LNCaP clone FGC (cell line): Measurements from ENCODE around the gene HOXA6.

Experiments
- DNase-seq: peaks from one replicate; pipeline ENCODE4 v3.0.0-alpha.2; 2011; ENCODE audit warnings: low read depth
- H3K4me3 ChIP-seq: 2 replicates; pipeline ENCODE4 v1.5.1; 2011; ENCODE audit warnings: mild to moderate bottlenecking, low read depth, low read length, control low read depth
- CTCF ChIP-seq: IDR thresholded peaks from 2 replicates; pipeline ENCODE4 v1.5.1; 2012; ENCODE audit warnings: mild to moderate bottlenecking; ENCODE audit not compliant: control insufficient read depth, insufficient read depth; ENCODE audit errors: extremely low read depth

Gene HOXA6

DNA sequence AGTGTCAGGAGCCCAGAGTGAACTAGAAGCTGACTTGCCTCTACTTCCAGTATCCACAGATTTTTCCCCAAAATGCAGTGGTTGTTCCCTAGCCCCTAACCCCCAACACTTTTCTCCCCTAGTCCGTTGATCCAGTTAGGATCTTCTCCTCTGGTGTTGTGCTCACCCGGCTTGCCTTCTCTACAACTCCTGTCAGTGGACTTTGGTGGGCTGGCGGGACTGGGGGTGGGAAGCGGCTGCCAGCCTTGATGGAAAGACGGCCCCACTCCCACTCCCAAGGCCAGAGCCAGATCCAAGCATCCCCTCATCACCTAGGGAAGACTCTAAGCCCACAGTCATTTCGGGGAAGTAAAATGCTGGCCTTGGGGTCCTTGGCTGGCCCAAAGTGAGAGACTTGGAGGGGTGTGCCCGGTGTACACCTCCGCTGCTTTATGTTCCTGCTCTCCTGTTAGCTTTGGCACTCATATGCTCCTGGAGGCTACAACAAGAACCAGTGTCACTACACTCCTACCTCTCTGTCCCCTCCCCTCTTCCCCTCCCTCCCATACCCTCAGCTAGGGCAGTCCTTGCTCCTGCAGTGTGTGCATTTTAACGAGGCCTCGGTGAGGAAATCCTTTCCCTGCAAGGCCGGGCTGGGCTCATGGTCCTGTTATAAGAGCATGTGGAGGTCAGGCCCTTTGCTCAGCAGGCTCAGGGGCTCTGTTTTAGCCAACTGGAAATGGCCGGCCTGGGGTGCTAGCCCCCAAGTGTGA lies 27.5 kb upstream of the HOXA6 start:
- DNase-seq, result peak; percentile 96
- no peak overlapping the region for H3K4me3 ChIP-seq
- TF ChIP-seq CTCF, result no peak

GRCh38 chr7:27173956-27174873 lies 26.6 kb upstream of the HOXA6 start, which contains the start of gene HOXA10:
TSS of gene HOXA10 (minus strand) at chr7:27174320. CDS start at chr7:27174306, 14 bp downstream.
- H3K4me3 ChIP-seq, result peak within 1 kb of the TSS; percentile 42
- no peak for TF ChIP-seq CTCF
- DNase-seq, result no peak

DNA sequence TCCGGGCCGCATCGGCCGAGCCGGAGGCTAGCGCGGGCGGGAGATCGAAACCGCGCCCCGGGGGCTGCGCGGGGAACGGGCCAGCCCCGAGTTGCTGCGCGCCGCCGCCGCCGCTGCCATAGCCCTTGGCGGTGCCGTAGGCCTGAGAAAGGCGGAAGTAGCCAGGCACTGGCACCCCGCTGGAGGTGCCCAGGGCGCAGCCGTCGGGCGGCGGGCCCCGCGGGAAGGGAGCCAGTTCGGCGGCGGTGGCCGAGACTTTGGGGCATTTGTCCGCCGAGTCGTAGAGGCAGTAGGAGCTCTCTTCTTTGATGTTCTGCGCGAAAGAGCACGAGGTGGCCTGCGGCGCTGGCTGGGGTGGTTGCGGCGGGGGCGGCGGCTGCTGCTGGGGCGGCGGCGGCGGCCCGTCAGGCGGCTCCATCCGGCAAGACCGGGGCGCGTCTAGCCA lies 26.0 kb upstream of the HOXA6 start:
- no peak for DNase-seq
- peak overlapping the region; percentile 42 for H3K4me3 ChIP-seq
- TF ChIP-seq CTCF, result no peak

DNA sequence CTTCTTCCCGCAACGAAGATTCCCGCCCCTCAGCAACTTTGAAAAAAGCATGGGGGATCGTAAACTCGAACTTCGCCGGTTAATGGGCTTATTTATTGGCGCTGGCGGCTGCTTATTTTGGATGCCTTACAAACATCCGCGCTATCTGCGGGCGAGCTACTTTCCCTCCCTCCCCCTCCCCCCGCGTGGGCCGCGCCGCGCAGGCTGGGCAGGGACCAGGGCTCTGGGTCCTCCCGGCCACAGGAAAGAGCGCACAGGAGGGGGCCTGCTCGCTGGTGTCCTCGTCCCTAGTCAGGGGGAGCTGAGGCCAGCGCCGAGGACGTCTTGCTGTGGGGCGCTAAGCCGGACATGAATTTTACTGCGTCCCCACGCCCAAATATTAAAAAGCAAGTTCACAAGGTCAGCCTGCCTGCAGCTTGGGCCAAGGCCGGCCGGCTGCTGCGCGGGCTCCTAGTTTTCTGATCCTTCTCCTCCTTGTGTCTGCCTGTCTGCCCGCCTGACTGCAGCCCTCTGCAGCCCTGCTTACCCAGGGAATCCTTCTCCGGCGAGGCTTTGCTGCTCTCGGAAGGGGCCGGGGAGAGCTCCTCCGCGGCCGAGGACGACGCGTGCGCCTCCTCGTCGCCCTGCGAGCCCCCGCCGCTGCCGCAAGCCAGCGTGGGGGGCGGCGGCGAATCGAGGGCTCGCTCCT lies 25.4 kb upstream of the HOXA6 start:
- H3K4me3 ChIP-seq, result peak overlapping the region; percentile 42
- no peak for TF ChIP-seq CTCF
- DNase-seq, result no peak

GRCh38 chr7:27172315-27172774 lies 24.8 kb upstream of the HOXA6 start:
- H3K4me3 ChIP-seq, result peak overlapping the region; percentile 42
- no peak for DNase-seq
- no peak for TF ChIP-seq CTCF

DNA sequence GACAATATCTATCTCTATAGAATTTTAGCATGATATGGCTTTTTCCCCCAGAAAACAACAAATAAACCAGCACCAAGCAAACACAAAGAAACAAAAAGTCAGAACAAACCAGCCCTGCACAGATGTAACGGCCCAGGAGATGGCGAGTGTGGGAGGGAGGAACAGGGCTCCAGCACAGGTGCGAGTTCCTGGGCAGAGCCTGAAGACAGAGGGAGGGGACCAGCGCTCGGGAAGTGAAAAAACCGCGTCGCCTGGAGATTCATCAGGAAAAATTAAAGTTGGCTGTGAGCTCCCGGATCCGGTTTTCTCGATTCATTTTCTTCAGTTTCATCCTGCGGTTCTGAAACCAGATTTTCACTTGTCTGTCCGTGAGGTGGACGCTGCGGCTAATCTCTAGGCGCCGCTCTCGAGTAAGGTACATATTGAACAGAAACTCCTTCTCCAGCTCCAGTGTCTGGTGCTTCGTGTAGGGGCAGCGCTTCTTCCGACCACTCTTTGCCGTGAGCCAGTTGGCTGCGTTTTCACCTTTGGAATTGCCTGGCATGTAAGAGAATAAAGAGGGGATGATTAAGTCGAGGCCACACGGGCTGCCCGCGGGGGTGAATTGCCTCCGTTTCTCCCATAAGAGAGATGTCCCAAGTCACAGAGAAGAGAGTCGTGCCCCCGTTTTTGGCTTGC lies 24.2 kb upstream of the HOXA6 start:
- peak overlapping the region; percentile 42 for H3K4me3 ChIP-seq
- no peak for DNase-seq
- peak; percentile 32 for TF ChIP-seq CTCF
